Occipital lobe (tissue), 2 donors: Measurements from ENCODE around the gene TP53TG5. TPM values are rescaled to one million over a fixed set of nuclear protein-coding genes. Genes with fewer than 3 reads are reported as not detected.
A peak's percentile ranks its signal among the peaks of the same experiment; 100 is the strongest.

Experiments used
- DNase-seq: peaks from one replicate; lab custom pipeline; 2025; lab: John Stamatoyannopoulos, UW
- total RNA-seq: library from RNA; depleted of rRNA; stranded (reverse); fragments of >200 nt; gene quantifications from one replicate; pipeline ENCODE4 v1.2.3, GENCODE V29; 2014

Gene TP53TG5
- total RNA-seq, 1 donor from 2014 or later: not detected

- no peak for DNase-seq
These were observed 31.3 kb downstream of the TP53TG5 start for GRCh38 chr20:45346851-45347250.

GRCh38 chr20:45346291-45346718 is 31.8 kb downstream of the TP53TG5 start:
- no peak for DNase-seq

GRCh38 chr20:45345104-45345936 is 32.8 kb downstream of the TP53TG5 start:
- no peak for DNase-seq

GRCh38 chr20:45344168-45344860 is 33.8 kb downstream of the TP53TG5 start:
- DNase-seq: peak; percentile 24

- no peak for DNase-seq
These were observed 34.5 kb downstream of the TP53TG5 start for GRCh38 chr20:45343532-45344167.

- no peak for DNase-seq
These were observed 35.1 kb downstream of the TP53TG5 start for GRCh38 chr20:45342855-45343531.

GRCh38 chr20:45341939-45342854 is 35.9 kb downstream of the TP53TG5 start:
- no peak for DNase-seq

- DNase-seq: no peak
These were observed 36.6 kb downstream of the TP53TG5 start for GRCh38 chr20:45341579-45341938.

- no peak for DNase-seq
These were observed 37.2 kb downstream of the TP53TG5 start for GRCh38 chr20:45340951-45341350.

GRCh38 chr20:45340236-45340847 is 37.8 kb downstream of the TP53TG5 start:
- DNase-seq: no peak

GRCh38 chr20:45339799-45340198 is 38.3 kb downstream of the TP53TG5 start:
- no peak for DNase-seq

- no peak for DNase-seq
These were observed 39.0 kb downstream of the TP53TG5 start for GRCh38 chr20:45339084-45339483.

- no peak for DNase-seq
These were observed 39.7 kb downstream of the TP53TG5 start for GRCh38 chr20:45338121-45339030.

GRCh38 chr20:45337367-45338120 is 40.6 kb downstream of the TP53TG5 start:
- DNase-seq: no peak

- no peak for DNase-seq
These were observed 41.4 kb downstream of the TP53TG5 start for GRCh38 chr20:45336530-45337366.

GRCh38 chr20:45330476-45330875 is 47.6 kb downstream of the TP53TG5 start:
- DNase-seq: no peak

- DNase-seq: no peak
These were observed 48.4 kb downstream of the TP53TG5 start for GRCh38 chr20:45329497-45330319.
